AG09319 (cell line): Measurements from ENCODE around the gene STK35.

Experiments used
- DNase-seq: peaks from one replicate; pipeline ENCODE4 v3.0.0-alpha.2; 2010; ENCODE audit warnings: low read depth; ENCODE audit errors: extremely low read depth
- CTCF ChIP-seq: IDR thresholded peaks from 2 replicates; pipeline ENCODE4 v1.5.1; 2011; ENCODE audit warnings: low read depth, mild to moderate bottlenecking, inconsistent platforms, low read length, moderate library complexity

The STK35 gene

DNA sequence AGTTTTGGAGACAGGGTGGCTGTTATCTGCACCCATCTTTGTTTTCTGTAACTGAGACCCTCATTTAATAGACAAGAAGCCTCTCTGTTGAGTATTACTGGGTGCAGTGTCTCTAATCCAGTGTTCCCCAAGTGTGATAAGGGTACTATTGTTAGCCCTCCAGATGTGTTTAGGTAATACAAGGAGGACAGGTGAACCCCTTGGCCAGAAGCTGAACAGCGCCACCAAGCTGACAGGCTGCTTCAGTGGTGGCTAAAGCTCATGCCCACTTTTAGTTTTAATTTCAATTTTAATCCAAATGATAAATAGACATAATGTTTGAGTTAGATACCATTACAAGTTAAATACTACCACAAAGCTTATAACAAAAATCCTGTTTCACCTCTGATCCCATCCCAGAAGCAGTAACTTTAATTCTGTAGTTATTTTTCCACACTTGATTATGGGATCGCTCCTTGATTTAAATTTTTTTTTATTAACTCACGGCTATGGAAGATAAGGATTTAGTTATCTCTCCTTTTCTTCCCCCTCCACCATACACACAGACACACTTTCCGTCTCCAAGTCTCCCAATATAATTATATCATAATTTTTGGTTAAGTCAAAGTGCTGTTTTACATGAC lies 8.4 kb upstream of the STK35 start:
- TF ChIP-seq CTCF = peak; percentile 35
- no peak for DNase-seq

DNA sequence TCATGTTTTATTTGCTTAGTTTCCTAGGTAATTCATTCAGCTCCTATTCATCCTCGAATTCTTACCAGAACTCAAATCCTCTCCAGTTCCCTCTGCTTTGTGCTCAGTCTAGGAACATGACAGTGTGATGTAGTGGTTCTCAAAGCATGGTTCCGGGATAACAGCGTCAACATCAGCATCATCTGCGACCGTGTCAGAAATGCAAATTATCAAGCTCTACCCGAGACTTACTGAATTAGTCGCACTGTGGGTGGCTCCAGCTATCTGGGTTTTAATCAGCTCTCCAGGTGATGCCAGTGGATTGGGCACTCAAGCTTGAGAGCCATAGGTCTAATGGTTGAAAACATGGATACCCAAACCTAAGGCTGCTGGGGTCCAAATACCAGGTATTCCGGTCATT lies 7.7 kb upstream of the STK35 start:
- TF ChIP-seq CTCF = no peak

GRCh38 chr20:2101865-2102584 lies 398 bp downstream of the STK35 start:
- no peak for TF ChIP-seq CTCF
- DNase-seq = peak; percentile 87

More for the DNA sequence above, 7.7 kb upstream of the STK35 start:
- DNase-seq = no peak

GRCh38 chr20:2102585-2103460 lies 1.2 kb downstream of the STK35 start:
- peak; percentile 60 for DNase-seq
- TF ChIP-seq CTCF = no peak

DNA sequence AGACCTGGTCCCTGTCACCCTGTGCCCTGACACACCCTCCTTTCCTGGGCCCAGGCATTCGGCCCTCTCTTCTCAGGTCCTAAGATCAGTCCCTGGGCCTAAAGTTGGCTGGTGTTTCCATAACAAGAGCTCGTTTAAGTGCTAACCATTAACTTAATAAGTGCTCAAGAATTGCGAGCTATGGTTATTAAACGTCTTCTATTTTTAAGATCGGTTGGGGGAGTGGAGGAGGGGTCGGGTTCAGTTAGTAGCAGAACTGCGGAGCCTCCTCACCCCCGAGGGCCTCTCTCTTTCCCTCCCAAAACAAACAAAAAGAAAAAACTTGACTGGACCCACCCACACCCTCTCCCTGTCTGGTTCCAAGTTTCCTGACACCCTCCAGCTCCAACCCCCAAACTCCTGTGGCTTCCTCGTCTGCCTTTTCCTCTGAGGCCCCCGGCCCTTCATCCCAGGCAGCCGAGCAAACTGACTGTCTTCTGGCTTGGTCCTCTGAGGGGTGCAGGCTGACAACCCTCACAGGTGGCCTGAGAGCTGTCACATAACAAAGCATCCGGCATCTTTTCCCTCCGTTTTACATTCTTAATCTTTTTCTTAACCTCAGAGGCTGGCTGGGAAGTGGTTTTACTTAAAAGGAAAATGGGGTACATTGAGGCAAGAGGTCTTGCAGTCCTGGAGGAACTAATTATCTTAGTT lies 2.0 kb downstream of the STK35 start:
- no peak for TF ChIP-seq CTCF
- DNase-seq = no peak

DNA sequence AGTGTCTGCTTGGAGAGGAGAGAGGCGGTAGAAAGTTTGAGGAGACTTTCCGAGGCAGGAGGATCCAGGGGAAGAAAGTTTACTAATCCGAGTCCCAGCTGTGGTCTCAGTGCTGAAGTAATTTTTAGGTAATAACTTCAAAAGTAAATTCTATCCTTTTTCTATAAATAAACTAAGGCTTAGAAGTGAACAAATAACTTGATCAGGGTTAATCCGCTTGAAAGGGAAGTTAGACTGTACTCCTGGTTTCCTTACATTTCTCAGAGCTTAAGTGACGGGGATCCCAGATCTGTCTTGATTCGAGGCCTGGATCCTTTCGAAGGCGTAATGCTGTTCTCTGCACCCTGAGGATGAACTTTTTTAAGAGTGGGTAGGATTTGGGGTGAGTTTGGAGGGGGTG lies 2.6 kb downstream of the STK35 start:
- no peak for TF ChIP-seq CTCF
- DNase-seq = no peak

DNA sequence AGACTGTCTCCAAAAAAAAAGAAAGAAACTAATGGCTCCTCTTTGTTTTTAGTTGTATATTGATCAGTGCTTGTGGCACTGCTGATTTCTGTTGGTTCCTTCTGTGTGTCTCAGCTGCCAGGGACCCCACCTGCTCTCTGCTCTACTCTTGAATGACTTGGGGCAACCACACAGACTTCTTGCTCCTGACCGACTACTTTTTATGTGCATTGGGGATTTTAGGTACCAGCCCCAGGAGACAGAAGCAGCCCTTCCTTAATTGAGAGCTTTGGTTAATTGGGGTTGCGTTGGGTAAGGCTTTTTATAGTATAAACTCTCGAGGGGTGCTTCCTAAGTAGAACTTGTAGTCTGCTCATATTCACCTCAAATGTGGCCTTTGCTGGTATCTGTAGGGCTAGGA lies 6.9 kb downstream of the STK35 start:
- no peak for TF ChIP-seq CTCF

More for the DNA sequence above, 6.9 kb downstream of the STK35 start:
- DNase-seq = no peak
